Activated T-cell treated with anti-CD3 and anti-CD28 coated beads for 24 hours (primary cell): ENCODE measurements around the gene EML5.
A peak's percentile ranks its signal among the peaks of the same experiment; 100 is the strongest.
"Not testable (repeated sequence)": the region's sequence is repeated elsewhere in the genome, so short reads cannot be mapped to it uniquely, and the experiment has no call there.

Experiments used
- DNase-seq: peaks from one replicate; pipeline ENCODE4 v3.0.0-alpha.2; 2020; ENCODE audit warnings: low read depth

The EML5 gene

DNA sequence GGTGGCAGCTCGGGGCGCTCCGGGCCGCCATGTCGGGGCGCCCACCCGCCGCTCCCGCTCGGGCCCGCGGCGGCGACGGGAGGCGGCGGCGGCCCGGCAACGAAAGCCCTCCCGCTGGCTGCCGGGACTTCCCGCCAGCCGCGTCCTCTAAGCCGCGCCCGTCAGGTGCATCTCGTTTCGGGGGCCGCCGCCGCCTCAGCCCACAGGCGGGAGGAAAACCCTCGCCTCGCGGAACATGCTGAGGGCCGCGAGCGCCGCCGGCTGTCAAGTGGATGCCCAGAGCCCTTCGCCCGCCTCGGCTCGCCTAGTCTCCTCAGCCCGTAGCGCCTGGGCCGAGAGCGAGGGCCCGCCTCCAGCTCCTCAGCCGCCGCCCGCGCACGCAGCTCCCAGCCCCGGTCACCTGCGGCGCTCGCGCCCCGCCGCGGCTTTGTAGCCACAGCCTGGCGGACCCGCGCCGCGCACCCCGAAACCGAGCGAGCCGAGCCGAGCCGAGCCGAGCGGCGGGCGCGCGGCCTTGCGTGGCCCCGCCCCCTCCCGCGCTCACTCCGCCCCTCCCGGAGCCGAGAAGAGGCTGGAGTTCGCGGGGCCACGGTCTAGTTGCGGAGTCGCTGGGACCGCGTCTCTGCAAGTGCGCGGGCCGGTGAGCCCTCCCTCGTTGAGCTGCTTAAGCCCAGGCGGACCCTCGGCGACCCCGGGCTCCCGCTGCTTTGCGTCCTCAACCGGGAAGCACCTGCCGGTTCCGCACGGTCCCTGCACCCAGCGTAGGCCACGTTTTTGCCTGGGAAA, at the start of gene EML5:
EML5 (minus strand) TSS at position 481 of the 786 bp plus-strand sequence; CDS start at position 31, 450 bp downstream.
- DNase-seq: peak; percentile 79

DNA sequence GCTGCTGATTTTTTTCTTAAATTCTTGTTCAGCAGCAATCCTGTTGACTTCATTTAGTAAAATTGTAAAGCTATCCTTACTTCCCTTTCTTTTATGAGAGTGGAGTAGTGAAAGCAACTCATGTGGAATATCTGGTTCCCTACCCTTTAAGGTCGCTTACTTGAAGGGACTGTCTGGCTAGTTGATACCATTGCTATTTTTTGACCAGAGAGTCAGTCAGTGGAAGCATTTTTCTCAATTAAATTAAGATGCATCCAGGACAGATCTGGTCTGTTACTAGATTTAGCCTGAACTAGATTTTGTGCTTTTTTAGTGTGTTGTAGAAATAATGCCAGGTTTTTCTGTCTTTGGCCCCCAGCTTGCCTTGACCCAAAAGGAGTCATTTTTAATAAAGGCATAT, 49.7 kb upstream of the EML5 start:
- DNase-seq: no peak

- no peak for DNase-seq
Observed at GRCh38 chr14:88841741-88842140, 49.0 kb upstream of the EML5 start.

DNA sequence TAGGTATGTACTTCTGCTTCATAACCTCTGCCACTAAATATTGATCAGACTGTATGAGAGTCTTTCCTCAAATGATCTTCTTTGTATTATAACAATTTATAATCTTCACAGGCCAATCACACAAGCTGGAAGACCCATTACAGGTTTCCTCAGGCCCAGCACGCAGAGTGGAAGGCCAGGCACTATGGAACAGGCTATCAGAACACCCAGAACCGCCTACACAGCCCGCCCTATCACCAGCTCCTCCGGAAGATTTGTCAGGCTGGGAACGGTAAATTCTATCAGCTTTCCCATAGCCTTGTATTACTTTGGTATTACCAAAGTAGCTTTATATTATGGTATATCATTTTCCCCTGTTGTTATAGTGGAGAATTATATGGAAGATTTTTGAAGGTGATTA, 48.2 kb upstream of the EML5 start:
- no peak for DNase-seq

- DNase-seq: no peak
Observed at GRCh38 chr14:88838015-88838414, 45.3 kb upstream of the EML5 start.

GRCh38 chr14:88837495-88837894, 44.7 kb upstream of the EML5 start:
- DNase-seq: no peak

- DNase-seq: no peak
Observed at GRCh38 chr14:88835661-88836060, 42.9 kb upstream of the EML5 start.

DNA sequence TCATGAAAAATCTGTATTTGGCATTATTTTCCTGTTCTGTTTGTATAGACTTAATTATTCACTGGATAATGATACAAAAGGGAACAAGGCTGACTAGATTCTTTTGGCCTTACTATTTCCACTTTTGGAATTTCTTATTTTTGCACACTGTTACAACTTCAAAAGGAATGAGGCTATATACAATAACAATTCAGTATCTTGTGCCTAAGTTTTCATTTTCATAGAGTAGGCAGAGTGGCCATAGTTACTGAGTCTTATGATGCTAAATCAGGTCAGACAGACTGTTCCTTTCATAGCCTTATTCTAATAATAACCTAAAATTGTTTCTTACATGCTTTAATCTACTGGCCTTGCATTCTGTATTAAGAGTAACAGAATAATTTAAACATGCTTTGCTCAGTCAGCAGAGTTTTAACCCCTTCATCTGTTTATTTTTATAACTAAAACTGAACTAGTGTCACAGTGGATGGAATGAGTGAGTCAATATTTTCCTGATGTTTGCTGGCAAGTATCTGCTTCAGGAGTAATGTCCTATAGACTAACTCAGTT, 42.2 kb upstream of the EML5 start:
- DNase-seq: no peak

DNA sequence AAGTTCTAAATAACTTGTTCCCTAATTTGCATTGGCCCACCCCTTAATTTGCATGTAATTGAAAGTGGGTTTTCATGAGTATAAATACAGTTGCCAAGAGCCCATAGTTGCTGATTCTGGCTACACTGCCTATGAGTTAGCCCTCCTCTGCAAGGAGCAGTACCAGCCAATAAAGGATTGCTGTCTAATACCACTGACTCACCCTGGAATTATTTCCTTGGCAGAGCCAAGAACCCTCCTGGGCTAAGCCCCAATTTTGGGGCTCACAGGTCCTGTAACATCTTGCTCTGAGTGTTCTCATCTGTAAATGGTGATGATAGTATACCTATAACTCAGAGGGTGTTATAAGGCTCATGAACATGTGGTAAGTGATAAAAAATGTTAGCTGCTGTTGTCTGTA, 38.5 kb upstream of the EML5 start:
- DNase-seq: no peak

DNA sequence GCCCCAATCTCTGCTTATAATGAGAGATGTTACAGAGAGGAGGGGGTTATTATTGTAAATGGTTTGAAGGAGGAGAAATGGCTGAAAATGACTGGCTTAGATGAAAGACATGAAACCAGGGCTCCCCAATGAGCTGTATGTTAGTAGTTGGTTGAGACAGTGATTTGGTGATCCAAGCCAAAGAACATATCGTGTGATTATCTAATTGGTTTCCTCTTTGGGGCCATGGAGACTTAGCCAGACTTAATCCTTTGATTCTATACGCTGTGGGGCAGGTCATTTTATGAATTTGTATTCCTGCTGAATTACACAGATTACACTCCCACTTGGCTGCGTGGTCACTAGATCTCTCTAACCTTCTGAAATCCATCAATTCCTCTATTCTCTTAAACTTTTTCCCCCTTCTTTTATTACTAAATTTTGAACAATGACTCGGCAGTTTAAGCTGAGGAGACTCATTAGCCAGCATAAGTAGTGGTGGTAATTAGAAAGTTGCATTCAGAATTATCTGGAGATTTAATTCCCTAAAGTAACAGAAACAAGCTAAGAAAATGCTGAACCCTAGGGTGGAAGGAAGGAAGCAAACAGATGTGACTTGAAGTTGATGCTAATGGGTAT, 37.0 kb upstream of the EML5 start:
- no peak for DNase-seq

- DNase-seq: no peak
Observed at GRCh38 chr14:88829188-88829587, 36.4 kb upstream of the EML5 start.

DNA sequence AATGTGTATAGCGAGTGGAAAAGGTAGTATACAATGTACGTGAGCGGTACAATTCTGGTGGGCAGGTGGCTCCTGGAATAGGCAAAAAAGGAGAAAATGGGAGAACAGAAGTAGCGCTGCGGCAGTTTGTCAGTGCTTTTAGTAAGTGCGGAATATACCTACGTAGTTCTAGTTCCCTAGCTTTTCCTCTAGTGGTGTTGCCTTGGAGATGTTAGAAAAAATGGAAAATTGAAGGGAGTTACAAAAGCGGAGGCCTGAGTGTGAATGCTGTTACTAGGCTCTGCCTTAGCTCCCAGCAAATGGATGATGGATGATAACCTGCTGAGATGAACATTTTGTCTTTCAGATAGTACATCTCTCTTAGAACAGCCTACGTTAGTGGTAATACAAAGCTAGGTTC, 32.8 kb upstream of the EML5 start:
- DNase-seq: no peak

DNA sequence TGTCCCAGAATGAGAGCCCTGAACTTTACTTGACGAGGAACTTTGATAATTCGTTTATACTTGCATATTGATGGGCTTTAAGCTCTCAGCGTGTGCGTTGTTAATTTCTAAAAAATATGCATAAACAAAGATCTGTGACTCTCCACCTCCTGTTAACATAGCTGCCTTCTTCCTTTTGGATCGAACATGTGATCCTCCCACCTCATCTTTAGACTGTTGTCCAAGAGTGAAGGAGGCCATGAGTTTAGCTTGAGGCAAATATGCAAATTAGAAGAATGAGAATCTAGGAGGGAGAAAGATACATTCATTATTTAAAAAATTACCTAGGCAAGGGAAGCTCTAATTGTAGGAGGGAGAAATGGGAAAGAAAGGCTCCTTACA, 32.3 kb upstream of the EML5 start:
- DNase-seq: no peak

DNA sequence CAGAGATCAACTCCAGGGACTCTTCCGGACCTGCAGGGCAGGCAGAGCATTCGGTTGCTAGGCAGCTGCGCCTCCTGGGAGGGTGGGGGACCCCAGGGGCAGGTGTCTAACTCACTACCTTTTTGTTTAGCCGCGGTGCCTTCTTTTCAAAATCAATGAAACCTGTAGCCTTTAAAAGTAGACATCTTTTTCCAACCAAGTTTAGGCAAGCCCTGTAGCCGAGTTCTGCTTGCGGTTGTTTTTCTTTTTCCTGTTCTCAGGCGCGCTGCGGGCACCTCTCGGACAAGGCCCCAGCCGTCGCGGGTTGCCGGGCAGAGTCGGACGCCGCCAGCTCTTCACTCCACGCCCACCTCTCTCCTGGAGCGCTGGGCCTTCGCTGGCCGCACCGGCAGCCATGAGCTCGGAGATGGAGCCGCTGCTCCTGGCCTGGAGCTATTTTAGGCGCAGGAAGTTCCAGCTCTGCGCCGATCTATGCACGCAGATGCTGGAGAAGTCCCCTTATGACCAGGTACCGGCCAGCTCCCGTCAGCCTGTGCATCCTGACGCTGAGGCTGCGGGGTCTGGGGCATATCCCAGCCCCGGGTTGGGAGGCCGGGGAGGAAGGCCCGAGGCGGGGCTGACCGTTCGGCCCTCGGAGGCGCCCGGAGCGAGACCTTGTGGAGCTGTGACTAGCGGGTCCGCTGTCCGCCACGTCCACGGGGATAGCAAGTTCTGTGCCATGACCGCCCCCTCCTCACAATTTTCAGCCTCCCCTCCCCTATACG, 31.7 kb upstream of the EML5 start, which contains the start of gene TTC8:
TTC8 (plus strand) TSS at position 338 of the 764 bp plus-strand sequence; CDS start at position 395, 57 bp downstream.
- DNase-seq: peak; percentile 72

GRCh38 chr14:88823968-88824313, 31.2 kb upstream of the EML5 start:
- DNase-seq: no peak

GRCh38 chr14:88821888-88822287, 29.1 kb upstream of the EML5 start:
- DNase-seq: no peak

DNA sequence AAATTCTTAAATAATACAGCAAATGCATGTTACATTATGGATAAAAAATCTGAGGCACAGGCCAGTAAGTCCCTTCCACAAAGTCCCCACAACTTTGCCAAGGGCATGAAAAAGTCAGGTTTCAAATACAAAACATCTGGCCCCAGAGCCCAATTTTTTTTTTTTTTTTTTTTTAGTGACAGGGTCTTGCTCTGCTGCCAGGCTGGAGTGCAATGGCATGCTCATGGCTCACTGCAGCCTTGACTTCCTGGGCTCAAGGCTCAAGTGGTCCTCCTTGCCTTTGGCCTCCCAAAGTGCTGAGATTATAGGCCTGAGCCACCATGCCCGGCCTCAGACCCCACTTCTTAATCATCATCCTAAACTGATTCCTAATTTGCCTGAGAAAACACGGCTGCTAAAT, 28.6 kb upstream of the EML5 start:
- no peak for DNase-seq

DNA sequence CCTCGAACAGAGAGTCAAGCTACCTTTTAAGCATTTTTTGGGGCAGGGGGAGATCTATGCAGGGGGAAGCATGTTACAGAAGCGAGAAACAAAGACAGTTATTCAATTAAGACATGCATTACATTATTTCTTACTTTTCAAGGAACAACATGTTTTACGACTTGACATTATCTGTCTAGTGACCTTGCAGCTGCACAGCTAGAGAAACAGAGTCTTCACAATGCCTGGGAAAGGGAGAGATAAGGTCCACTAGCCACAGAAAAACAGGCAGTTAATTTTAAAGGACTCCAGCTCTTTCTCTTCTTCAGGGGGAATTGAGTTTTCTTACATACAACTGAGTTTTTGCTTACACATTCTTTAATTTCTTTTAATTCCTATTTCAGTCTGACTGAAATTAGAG, 26.9 kb upstream of the EML5 start:
- DNase-seq: not testable (repeated sequence)

DNA sequence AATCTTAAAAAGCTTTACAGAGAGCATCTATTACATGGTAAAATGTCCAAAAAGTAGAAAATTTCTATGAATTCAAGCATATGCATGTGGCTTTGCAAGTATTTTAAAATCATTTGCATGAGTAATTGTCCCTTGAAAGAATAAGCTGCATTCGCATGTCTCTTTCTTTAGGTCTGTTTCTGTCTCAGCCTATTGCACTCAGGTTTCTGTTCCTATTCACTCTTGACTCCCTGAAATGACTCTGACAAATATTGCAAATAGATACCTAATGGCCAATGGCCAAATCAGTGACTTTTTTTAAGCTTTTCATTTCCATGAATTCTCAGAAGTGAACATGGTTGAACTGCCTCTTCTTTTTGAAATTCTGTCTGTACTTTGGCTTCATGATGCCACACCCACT, 25.3 kb upstream of the EML5 start:
- no peak for DNase-seq

- no peak for DNase-seq
Observed at GRCh38 chr14:88815980-88816379, 23.2 kb upstream of the EML5 start.

DNA sequence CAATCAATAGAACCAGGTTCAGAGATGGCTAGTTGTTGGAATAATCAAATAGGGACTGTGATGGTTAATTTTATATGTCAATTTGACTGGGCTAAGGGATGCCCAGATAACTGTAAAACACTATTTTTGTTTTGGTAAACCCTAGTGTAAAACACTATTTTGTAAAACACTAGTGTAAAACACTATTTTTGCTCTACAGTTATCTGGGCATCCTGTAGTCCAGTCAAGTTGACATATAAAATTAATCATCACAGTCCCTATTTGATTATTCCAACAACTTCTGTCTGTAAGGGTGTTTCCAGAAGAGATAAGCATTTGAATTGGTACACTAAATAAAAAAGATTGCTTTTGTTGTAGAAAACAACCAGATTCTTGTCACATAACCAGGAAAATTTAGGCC, 15.6 kb upstream of the EML5 start:
- DNase-seq: no peak

DNA sequence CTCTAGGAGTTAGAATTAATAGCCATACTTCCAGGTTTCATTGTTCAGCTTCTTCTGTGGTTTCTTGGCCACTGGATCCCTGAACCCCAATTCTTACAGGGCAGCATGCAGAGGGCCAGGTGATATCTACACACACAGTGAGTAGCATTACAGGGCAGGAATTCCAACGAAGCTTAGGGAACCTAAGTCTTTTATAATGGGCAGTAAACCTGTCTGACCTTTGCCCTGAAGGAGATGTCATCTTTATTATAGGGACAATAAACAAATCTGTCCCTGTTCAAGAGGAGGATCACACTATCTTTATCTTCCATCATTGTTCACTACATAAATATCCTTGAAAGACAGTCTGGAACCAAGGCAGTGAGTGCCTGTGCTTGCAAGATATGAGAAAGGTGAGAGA, 11.7 kb upstream of the EML5 start:
- no peak for DNase-seq

DNA sequence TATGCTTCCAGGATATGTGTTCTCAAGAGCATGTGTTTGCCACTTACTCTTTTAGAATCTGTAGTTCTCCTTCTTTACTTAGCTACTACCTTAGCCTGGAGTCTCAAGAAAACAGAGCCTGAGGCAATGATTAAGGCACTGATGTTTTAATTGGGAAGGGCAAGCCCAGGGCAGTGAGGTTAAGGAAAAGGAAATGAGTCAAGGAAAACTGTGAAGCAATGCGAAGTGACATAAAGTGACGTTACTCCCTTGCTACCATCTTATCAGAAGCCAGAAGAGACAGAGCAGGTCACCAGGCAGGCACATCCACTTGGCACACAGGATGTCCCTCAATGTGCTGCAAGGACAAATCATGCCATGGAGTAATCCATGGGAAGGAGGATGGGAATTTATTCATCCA, 11.3 kb upstream of the EML5 start:
- DNase-seq: no peak
